ENCODE measurements around the gene HIVEP2. TPM values are rescaled to one million over a fixed set of nuclear protein-coding genes. Genes with fewer than 3 reads are reported as not detected.

HIVEP2 gene
- total RNA-seq, 1 donor from 2014 or later = 3.0 TPM

GRCh38 chr6:142751452-142751851 lies 193.5 kb downstream of the HIVEP2 start:
- ATAC-seq = no peak
- no peak for DNase-seq (ENCODE audit: low spot score)

GRCh38 chr6:142750998-142751397 lies 194.0 kb downstream of the HIVEP2 start:
- no peak for ATAC-seq
- no peak for DNase-seq (ENCODE audit: low spot score)

GRCh38 chr6:142749556-142749955 lies 195.4 kb downstream of the HIVEP2 start:
- ATAC-seq = peak; percentile 96

GRCh38 chr6:142746524-142746923 lies 198.5 kb downstream of the HIVEP2 start:
- peak; percentile 48 for ATAC-seq
- DNase-seq (ENCODE audit: low spot score) = no peak

More at GRCh38 chr6:142749556-142749955, 195.4 kb downstream of the HIVEP2 start:
- no peak for DNase-seq (ENCODE audit: low spot score)

- ATAC-seq (no peak), DNase-seq (ENCODE audit: low spot score) (no peak)
Observed at GRCh38 chr6:142744836-142745235, 200.1 kb downstream of the HIVEP2 start.

- ATAC-seq = no peak
Observed at GRCh38 chr6:142740449-142740848, 204.5 kb downstream of the HIVEP2 start.

GRCh38 chr6:142738731-142739130 lies 206.2 kb downstream of the HIVEP2 start:
- DNase-seq (ENCODE audit: low spot score) = no peak

More at GRCh38 chr6:142740449-142740848, 204.5 kb downstream of the HIVEP2 start:
- no peak for DNase-seq (ENCODE audit: low spot score)

GRCh38 chr6:142738035-142738396 lies 207.0 kb downstream of the HIVEP2 start:
- ATAC-seq = no peak
- no peak for DNase-seq (ENCODE audit: low spot score)

More at GRCh38 chr6:142738731-142739130, 206.2 kb downstream of the HIVEP2 start:
- ATAC-seq = no peak

GRCh38 chr6:142737368-142738034 lies 207.5 kb downstream of the HIVEP2 start:
- no peak for DNase-seq (ENCODE audit: low spot score)

GRCh38 chr6:142735204-142735603 lies 209.8 kb downstream of the HIVEP2 start:
- no peak for ATAC-seq
- no peak for DNase-seq (ENCODE audit: low spot score)

More at GRCh38 chr6:142737368-142738034, 207.5 kb downstream of the HIVEP2 start:
- ATAC-seq = no peak

- DNase-seq (ENCODE audit: low spot score) (no peak), ATAC-seq (no peak)
Observed at GRCh38 chr6:142732790-142733189, 212.2 kb downstream of the HIVEP2 start.

- DNase-seq (ENCODE audit: low spot score) = no peak
- ATAC-seq = no peak
Observed at GRCh38 chr6:142731611-142732010, 213.4 kb downstream of the HIVEP2 start.

GRCh38 chr6:142729618-142730017 lies 215.4 kb downstream of the HIVEP2 start:
- no peak for ATAC-seq

GRCh38 chr6:142728910-142729481 lies 216.0 kb downstream of the HIVEP2 start:
- no peak for DNase-seq (ENCODE audit: low spot score)
- ATAC-seq = peak; percentile 54

More at GRCh38 chr6:142729618-142730017, 215.4 kb downstream of the HIVEP2 start:
- DNase-seq (ENCODE audit: low spot score) = no peak

- no peak for ATAC-seq
- no peak for DNase-seq (ENCODE audit: low spot score)
Observed at GRCh38 chr6:142728364-142728763, 216.6 kb downstream of the HIVEP2 start.

GRCh38 chr6:142726616-142727015 lies 218.4 kb downstream of the HIVEP2 start:
- ATAC-seq (no peak), DNase-seq (ENCODE audit: low spot score) (no peak)

GRCh38 chr6:142725024-142725770 lies 219.8 kb downstream of the HIVEP2 start:
- ATAC-seq = no peak
- no peak for DNase-seq (ENCODE audit: low spot score)

GRCh38 chr6:142722841-142723240 lies 222.1 kb downstream of the HIVEP2 start:
- DNase-seq (ENCODE audit: low spot score) (no peak), ATAC-seq (no peak)

GRCh38 chr6:142722012-142722411 lies 223.0 kb downstream of the HIVEP2 start:
- ATAC-seq (no peak), DNase-seq (ENCODE audit: low spot score) (no peak)

GRCh38 chr6:142721215-142721920 lies 223.6 kb downstream of the HIVEP2 start:
- DNase-seq (ENCODE audit: low spot score) (no peak), ATAC-seq (no peak)

- DNase-seq (ENCODE audit: low spot score) (no peak), ATAC-seq (no peak)
Observed at GRCh38 chr6:142718667-142719191, 226.2 kb downstream of the HIVEP2 start.

Data from left lobe of liver (tissue), 2 donors.